Loucy (cell line): Measurements from ENCODE around the gene SLC35E3.

Source experiments
- CTCF ChIP-seq: fragments of 200-600 bp; sonication (generic); conservative IDR thresholded peaks from 2 replicates; pipeline ENCODE4 v1.5.1; 2014; ENCODE audit warnings: mild to moderate bottlenecking, antibody characterized with exemption, low read length
- EZH2phosphoT487 ChIP-seq: fragments of 200-600 bp; IDR thresholded peaks from 2 replicates; pipeline ENCODE4 v1.6.1; 2018; ENCODE audit warnings: antibody characterized with exemption, mild to moderate bottlenecking, moderate library complexity, borderline replicate concordance

DNA sequence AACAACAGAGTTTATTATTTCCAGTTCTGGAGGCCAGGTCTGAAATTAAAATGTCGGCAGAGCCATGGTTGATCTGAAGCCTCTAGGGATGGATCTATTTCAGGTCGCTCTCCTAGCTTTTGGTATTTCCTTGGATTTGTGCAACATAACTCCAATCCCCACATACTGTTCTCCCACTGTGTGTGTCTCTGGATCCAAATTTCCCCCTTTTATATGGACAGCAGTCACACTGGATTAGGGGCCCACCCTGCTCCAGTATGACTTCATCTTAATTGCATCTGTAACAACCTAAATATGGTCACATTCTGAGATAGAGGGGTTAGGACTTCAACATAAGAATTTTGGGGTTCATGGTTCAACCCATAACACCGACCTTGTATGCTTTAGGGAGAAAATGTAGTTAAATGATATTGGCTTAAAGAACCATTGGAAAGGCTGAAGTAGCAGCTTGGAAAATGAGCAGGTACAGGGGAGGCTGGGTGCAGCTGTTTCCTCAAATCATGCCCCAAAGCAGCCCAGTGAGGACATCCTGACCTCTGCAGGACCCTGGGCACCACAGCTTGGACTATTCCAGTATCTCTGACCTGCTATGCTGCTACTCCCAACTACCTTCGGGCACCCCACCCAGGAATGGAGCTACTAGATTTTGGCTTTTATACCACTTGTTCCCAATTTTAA is 48.1 kb downstream of the SLC35E3 start:
- TF ChIP-seq CTCF (no peak), EZH2phosphoT487 (no peak)
